ENCODE results near the gene ITGA2. TPM values are rescaled to one million over a fixed set of nuclear protein-coding genes. Genes with fewer than 3 reads are reported as not detected.
A peak's percentile ranks its signal among the peaks of the same experiment; 100 is the strongest.
"Not testable (repeated sequence)": the region's sequence is repeated elsewhere in the genome, so short reads cannot be mapped to it uniquely, and the experiment has no call there.

The ITGA2 gene
- 10.6 and 11.6 TPM in 2 replicates for total RNA-seq (2014; rRNA removed; shearing (Covaris generic))

DNA sequence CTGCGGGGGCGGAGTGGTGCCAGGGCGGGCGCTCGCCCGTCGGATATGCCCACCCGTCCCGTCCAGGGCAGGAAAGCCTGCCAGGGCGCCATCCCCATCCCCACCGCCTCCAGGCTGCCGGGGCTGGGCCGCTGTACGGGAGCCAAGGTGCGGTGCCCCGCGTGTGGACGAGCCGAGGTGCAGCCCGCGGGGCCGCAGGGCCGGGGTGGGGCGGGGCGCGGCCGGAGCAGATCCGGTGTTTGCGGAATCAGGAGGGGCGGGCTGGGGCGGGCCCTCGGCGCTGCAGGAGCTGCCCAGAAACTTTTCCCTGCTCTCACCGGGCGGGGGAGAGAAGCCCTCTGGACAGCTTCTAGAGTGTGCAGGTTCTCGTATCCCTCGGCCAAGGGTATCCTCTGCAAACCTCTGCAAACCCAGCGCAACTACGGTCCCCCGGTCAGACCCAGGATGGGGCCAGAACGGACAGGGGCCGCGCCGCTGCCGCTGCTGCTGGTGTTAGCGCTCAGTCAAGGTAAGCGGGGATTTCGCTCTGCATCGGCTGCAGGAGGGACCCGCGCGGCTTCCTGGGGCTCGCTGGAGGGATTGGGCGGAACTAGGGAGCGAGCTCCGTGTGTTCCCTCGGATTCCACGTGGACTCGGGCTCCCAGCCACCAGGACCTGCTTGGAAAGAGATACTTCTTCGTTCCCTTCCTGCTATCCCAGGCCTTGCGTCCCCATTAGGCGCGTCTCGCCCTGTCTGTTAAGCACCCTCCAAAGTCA, at the start of gene ITGA2:
Gene ITGA2 (plus strand): TSS at position 328 of the 756 bp plus-strand sequence. CDS start 117 bp downstream, at position 445.
- peak; percentile 78 for DNase-seq (ENCODE audit: low spot score)

DNA sequence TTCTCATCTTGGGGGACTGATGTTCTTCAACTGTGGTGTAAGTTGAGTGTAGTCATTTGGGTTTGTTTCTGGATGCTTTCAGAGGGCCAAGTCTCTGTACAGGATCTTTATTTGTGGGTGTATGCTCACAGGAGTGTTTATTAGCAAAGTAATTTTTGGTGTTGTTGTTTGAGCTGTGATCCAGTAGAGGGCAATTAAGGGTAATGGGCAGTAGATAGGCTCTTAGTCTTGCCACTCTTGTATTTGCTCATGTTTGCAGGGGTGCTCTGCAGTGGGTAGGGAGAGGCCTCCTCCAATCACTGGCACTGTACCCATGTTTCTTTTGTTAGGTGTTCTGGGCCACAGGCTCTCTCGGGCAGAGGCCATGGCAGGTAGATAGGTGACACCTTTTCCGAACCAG, 45.9 kb upstream of the ITGA2 start:
- DNase-seq (ENCODE audit: low spot score), result no peak

DNA sequence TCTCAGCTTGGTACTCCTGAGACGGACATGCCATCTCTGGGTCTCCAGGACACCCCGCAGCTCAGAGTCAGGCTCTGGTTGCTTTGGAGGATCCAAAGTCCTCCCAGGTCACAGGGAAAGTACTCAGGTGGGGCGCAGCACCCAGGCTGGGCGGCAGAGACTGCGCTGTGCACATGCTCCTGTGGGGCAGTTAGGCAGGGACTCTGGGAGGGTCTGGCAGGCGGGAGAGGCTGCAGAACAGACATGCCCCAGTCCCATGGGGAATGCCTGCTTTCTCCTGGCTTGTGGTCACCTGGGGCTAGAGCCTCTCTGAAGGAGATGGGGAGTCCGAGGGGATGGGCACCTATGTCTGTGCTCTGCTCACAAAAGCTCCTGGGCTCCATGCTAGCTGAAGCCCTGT, 45.3 kb upstream of the ITGA2 start:
- DNase-seq (ENCODE audit: low spot score), result no peak

DNA sequence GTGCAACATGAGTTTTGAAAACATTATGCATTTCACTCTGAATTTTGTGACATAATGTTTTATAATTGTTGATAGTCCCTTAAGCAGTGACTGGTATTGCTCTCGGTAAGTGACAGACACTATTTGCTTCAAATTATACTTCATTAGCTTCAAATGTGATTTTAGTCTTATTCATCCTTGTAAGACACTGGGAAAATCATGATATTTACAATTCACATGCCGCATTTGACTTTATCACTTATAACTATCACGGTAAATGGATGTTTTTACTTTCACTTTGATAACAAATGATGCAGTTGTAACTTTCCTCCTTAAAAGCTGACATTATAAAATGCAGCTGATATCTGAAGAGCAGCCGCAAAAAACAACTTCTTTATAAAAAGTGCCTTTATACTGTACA, 44.1 kb upstream of the ITGA2 start:
- DNase-seq (ENCODE audit: low spot score), result no peak

DNA sequence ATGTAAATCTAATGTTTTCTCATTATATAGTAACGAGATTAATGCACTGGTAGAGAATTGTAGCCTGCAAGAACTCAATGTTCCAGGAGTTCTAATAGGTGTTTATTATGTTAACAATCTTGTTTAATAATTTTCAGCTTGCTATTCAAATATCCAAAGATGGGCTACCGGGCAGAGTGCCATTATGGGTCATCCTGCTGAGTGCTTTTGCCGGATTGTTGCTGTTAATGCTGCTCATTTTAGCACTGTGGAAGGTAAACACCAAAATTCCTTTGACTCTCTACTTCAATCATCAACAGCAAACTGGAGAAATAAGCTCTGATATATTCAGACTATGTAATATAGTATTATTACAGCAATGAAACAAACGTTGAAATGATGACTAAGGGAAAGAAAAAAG, 41.9 kb upstream of the ITGA2 start:
- no peak for DNase-seq (ENCODE audit: low spot score)

DNA sequence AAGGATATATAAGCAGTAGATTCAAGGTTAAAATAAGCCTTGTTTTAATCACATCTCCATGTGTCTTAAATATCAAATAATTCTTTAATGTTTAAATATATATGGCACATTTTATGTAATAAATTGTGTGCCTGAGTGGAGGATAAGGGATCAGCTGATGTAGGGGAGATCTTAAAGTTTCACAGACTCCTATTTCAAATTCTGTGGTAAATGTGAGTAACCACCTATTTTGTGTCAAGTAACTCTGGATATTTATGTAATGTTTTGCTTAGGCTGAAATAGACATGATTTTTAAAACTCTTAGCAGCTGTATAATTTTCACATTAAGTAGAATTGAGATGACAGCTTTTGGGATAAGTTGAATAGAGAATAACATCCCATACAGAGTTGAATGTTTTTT, 41.3 kb upstream of the ITGA2 start:
- DNase-seq (ENCODE audit: low spot score), result no peak

DNA sequence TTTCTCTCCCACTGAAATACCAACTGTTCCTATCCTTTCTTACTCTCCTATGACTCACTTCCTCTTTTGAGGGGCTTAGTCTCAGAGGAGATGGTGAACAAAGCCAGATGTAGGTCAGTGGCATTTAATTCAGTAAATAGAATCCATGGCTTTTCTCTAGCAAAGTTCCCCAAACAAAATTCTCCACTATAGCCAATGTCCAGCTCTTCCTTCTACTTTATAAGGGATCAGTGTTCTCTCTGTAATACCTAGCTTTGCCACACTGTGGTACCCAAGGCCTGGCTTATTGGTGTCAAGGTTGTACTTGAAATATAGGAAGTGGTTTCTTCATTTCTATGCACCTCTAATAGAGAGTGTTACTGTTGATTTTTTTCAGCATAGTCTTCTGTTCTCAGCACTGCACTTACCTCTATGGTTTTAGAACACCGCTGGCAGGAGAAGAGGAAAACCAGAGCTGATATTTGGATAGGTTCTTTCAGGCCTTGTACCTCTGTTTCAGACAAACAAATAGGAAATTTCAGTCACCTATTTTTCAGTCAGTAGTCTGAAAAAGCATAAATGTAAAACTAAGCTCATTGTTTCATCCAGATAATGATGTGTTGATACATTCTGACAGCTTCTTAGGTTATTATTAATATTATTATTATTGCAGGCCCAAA, 40.6 kb upstream of the ITGA2 start:
- DNase-seq (ENCODE audit: low spot score), result peak; percentile 92

DNA sequence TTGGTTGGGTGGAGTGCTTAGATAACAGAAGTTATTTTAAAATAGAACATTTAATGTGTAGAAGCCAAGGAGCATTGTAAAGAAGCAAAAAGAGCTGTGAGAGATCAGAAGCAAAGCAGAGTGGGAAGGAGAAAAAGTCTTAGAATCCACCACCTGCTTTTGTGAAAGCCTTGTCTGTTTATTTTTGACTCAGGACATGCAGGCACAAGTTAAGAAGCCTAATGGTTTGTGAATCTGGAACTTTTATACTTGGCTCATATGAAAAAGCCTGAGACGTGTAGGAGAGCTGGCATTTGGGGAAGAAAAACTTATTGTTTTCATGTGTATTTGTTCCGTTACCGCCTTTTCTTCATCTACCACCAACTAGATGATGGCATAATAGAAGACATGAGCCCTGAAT, 38.5 kb upstream of the ITGA2 start:
- no peak for DNase-seq (ENCODE audit: low spot score)

DNA sequence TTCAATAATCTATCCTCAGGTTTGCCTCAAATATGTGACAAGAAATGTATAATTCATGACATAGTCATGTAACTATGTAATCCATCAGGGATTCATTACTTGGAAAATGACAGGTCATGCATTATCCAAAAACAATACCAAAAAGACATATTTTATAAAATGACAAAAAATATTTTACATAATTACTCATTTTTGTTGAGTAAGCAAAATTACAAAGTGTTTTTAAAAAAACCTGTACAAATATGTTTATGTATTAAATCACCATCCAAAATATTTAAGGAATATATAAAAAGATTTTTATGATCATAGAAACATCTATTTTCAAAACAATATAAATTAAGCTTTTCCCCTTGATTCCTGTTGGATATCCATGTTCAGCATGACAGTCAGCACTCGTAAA, 36.7 kb upstream of the ITGA2 start:
- DNase-seq (ENCODE audit: low spot score), result no peak

DNA sequence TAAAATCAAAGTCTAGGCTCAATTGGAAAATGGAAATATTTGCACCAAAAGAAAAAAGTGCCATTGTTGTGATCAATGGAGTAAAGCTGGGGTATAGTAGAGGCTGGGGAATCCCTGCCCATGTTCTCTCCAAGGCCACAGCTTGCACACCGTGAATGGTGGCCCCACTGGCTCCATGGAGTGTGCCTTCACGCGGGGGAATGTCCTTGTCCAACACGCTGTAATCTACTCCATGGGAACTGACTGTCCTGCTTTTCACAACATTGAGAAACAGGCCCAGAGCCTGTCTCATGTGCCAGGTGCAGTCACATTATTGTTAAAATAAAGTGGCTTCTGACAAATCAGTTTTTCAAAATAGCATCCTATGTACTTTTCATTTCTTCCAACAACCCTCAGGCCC, 33.1 kb upstream of the ITGA2 start:
- DNase-seq (ENCODE audit: low spot score), result no peak

DNA sequence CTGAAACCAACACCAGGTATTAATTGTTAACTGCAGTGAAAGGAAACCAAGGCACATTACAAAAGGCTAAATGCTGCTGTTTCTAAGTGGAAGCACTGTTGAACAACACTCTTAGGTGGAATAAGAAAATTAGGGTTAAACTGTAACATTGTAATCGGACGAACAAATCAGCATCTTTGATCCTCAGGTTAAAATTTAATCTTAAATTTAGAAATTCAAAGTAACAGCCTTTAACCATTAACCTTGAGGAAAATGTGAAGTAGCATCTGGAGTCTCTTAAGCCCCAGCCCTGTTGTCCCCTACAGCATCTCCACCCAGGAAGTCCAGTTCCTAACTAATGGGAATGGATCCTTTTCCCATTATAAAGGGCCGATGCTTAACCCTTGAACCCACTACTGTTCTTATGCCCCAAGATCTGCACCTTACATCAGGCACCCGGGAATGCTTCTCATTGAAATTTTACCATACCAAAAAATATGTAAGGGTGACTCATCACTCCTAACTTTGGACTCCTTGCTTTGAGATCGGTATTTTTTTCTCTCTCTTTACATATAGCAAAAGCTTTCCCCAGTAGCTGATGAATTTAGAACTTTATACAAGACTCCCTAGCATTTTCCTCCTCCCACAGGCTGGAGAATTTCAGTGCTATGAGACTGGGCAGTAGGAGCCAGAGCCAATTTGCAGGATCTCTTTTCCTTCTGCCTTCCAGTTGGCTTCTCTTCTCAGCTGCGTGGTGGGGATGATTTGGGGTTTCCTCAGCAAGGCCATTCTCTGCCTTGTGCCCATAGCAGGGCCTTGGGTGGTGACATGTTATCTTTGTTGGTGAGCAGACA, 32.0 kb upstream of the ITGA2 start:
- peak; percentile 36 for DNase-seq (ENCODE audit: low spot score)

DNA sequence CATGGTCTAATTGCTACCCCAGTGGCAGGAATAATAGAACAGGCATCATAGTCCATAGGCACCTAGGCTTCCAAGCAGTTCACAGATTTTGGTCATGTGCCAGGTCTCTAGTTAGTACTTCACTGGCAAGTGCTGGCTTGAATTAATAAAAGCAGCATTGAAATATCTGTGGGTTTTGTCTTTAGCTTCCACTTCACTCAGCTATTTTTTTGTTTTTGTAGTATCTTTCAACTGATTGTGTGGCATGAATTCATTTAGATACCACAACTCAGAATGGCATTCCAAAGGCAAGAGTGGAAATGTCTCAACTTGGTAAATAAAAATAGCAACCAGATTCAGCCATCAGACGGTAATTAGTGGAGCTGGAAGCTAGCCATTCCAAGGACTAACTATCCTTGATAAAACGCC, 27.9 kb upstream of the ITGA2 start:
- DNase-seq (ENCODE audit: low spot score), result no peak

DNA sequence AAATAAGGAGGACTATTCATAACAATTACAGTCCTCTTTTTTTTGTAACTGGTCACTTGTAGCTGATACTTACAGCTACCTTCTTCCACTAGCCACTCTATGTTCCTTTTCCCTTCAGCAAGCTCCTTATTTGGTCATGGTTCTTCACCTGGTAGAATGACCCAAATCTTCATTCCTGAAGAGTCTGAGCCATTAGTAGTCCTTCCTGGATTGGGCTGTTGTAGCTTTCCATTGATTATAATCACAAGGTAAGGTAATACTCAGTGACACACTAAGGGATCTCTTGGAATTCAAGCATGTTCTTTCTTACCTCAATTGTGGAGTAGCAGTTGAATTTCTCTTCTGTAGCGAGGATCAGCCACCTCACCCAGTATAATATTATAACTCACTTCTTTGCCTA, 25.5 kb upstream of the ITGA2 start:
- no peak for DNase-seq (ENCODE audit: low spot score)

DNA sequence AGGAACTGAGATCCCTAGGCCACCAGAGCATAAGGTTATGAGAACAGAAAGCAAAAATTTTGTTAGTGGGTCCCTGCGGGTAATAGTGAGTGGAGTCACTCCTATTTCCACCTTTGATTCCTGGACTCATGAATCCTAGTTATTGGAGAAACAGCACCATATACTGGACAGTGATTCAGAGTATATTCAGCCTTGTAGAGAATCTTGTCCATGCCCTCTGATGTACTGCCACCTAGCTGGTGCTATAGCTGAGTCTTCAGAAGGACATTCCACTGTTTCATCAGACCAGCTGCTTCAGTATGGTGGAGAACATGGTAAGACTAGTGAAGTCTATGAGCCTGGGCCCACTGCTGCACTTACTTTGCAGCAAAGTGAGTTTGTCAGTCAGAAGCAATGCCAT, 25.0 kb upstream of the ITGA2 start:
- peak; percentile 58 for DNase-seq (ENCODE audit: low spot score)

DNA sequence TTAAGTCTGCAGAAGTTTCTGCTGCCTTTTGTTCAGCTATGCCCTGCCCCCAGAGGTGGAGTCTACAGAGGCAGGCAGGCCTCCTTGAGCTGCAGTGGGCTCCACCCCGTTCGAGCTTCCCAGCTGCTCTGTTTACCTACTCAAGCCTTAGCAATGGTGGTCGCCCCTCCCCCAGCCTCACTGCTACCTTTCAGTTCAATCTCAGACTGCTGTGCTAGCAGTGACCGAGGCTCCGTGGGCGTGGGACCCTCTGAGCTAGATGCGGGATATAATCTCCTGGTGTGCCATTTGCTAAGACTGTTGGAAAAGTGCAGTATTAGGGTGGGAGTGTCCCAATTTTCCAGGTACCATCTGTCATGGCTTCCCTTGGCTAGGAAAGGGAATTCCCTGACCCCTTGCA, 13.0 kb upstream of the ITGA2 start:
- DNase-seq (ENCODE audit: low spot score), result not testable (repeated sequence)

DNA sequence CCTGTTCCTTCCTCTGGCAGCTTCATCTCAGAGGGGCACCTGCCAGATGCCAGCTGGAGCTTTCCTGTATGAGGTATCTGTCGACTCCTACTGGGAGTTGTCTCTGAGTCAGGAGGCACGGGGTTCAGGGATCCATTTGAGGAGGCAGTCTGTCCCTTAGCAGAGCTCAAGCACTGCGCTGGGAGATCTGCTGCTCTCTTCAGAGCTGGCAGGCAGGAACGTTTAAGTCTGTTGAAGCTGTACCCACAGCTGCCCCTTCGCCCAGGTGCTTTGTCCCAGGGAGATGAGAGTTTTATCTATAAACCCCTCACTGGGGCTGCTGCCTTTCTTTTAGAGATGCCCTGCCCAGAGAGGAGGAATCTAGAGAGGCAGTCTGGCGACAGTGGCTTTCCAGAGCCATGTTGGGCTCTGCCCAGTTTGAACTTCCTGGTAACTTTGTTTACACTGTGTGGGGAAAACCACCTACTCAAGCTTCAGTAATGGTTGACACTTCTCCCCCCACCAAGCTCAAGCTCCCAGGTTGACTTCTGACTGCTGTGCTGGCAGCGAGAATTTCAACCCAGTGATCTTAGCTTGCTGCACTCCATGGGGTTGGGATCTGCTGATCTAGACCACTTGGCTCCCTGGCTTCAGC, 11.8 kb upstream of the ITGA2 start:
- DNase-seq (ENCODE audit: low spot score), result no peak

DNA sequence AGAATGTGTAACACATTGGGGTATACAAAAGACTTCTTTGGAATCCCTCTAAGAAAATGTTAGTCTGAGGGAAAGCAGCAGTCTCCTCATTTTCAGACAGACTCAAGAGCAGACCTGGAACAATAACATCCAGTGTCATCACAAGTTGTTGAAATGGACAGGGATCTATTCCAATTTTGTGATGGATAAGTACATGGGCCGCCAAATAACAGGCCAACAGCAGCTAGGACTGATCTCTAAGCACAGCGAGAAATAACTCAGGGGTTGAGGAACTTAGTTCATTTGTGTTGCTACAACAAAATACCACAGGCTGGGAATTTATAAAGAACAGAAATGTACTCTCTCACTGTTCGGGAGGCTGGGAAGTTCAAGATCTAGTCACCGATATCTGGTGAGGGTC, 7.6 kb upstream of the ITGA2 start:
- DNase-seq (ENCODE audit: low spot score), result no peak

DNA sequence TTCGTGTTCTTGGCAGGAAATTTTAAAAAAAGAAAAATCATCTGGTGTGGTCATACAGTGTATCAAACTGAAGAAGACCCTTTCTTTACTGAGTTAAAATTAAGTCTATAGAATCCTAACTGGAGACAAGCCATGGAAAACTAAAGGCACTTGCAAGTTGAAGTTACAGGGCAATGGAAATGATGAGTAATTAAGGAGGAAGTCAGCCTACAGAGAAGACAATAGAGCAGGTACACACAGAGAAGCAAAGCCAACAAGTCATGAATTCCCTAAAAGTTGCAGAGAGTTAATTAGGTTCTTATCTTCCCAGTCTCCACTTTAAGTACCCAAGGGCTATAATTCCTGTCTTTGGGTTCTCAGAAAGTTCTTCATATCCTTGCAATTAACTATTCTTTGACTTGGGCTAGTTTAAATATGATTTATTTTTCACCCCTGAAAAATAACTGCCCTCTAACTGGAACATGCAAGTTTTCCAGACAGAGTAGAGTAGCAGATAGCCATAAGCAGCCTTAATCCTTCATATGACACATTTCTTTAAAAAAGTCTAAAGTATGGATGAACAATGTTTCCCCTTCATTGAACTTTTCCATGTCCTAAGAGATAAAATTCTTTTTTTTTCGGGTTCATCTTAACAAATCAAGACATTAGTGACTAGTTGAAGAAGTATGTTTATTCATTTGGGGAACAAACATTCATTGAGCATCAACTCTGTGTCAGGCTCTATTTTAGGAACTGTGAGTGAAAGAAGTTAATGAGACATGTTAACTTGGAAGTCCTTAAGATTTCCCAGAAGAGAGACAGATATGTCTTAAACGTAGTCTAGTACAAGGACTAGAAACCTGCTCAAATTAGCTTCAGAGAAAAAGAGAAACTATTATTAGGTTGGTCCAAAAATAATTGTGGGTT, 5.2 kb upstream of the ITGA2 start:
- no peak for DNase-seq (ENCODE audit: low spot score)

DNA sequence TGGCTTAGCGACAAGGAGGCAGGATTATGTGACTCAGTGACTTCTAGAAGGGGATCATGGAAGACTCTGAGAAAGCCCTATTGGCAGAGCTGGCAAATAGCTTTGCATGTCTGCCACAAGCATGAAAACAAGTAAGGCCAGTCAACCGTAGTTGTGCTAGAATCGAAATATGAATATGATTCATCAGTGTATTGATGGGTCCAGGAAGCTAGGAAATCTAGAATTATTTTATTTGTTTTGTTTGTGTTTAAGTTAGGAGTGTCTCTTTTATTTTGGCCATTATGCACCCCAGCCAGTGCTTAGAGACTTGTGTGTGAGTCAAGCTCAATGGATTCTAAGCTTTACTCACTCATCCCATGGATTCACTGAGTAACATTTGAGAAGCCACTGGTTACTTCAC, 3.8 kb upstream of the ITGA2 start:
- DNase-seq (ENCODE audit: low spot score), result no peak

DNA sequence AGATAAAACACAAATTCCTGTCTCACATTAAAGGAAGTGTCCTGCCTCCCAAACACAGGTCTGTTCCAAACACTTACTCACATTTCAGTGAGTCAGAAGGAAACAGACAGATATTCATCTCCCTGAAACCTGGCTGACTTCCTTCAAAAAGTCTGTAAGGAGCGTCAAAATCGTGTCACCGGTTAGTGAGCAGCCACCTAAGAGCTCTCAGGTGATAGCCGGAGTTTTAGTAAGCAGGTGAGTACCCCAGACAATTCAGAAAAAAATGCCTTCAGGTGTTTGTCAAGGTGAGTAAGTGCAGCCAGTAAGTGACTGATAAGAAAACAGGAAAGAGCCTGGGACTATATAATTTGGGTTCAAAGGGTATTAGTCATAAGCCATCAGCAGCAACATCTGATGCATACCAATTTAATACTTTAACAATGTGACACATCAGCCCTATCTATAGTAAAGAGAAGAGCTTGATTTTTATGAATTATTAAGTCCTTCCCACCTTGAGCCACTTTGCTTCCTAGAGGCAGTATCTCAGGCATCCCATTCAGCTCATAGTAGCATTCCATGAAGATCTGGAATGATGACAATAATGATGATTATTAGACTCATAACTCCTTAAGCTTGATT, 1.3 kb upstream of the ITGA2 start:
- peak; percentile 78 for DNase-seq (ENCODE audit: low spot score)

Data from HT-29 (cell line).